Measurements from ENCODE around the gene SFN.

DNA sequence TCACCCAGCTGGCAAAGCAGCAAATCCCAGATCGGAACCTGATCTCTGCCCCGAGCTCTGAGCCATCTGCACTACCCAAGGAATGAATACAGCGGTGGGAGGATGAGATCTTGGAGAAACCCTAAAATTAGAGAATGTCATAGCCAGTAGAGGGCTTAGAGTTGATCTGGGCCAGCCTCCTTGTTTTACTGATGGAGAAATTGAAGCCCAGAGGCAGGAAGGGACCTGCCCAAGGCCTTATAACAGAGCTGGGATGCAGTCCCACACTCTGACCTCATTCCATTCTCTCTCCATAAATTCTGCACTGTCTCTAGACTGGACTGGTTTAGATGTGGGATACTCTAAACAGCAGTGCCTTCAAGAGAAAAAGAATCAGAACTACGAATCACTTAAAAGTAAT is 4.8 kb upstream of the SFN start:
- TF ChIP-seq, protein P1, sequence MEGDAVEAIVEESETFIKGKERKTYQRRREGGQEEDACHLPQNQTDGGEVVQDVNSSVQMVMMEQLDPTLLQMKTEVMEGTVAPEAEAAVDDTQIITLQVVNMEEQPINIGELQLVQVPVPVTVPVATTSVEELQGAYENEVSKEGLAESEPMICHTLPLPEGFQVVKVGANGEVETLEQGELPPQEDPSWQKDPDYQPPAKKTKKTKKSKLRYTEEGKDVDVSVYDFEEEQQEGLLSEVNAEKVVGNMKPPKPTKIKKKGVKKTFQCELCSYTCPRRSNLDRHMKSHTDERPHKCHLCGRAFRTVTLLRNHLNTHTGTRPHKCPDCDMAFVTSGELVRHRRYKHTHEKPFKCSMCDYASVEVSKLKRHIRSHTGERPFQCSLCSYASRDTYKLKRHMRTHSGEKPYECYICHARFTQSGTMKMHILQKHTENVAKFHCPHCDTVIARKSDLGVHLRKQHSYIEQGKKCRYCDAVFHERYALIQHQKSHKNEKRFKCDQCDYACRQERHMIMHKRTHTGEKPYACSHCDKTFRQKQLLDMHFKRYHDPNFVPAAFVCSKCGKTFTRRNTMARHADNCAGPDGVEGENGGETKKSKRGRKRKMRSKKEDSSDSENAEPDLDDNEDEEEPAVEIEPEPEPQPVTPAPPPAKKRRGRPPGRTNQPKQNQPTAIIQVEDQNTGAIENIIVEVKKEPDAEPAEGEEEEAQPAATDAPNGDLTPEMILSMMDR (IDR thresholded peaks at IDR 0.05) = no peak
- no peak for TF ChIP-seq EZH2phosphoT487 (IDR thresholded peaks at IDR 0.05)

Measured in neural progenitor cell (in vitro differentiated cells).